ENCODE results near the gene ADAR.
"Not testable (repeated sequence)": the region's sequence is repeated elsewhere in the genome, so short reads cannot be mapped to it uniquely, and the experiment has no call there.

GRCh38 chr1:154644724-154645123 lies 36.7 kb upstream of the ADAR start:
- TF ChIP-seq POLR2A (IDR thresholded peaks at IDR 0.05; ENCODE audit: extremely low read depth, insufficient read length); CTCF (IDR thresholded peaks at IDR 0.05; ENCODE audit: low read depth, low read length): not testable (repeated sequence)

All from NB4 (cell line).